ENCODE results near the gene PDPN. TPM values are rescaled to one million over a fixed set of nuclear protein-coding genes. Genes with fewer than 3 reads are reported as not detected.

Gene PDPN
- total and polyA plus RNA-seq, 9 of the 15 experiments (the other 6 are each of a cell fraction or from before 2014, with no cell fraction given) = 0.11 TPM; not detected in 8

- no peak for TF ChIP-seq ZNF134 (CRISPR knock-in tag; conservative IDR thresholded peaks at IDR 0.05)
- TF ChIP-seq ZBTB12 (CRISPR knock-in tag; IDR thresholded peaks at IDR 0.05) = no peak
Measured at GRCh38 chr1:13604721-13605120, 21.1 kb downstream of the PDPN start (continued).

- H3K36me3 ChIP-seq (ENCODE audit: control insufficient read depth, insufficient read depth, low read length) = no peaks in the 10 kb centered on the region
- CTCF ChIA-PET (ENCODE audit: low intra/inter-chr PET ratio) = no interaction called here
- H3K4me2 ChIP-seq (ENCODE audit: insufficient read depth, low read length) = no peak overlapping the region
- H3K9me1 ChIP-seq (ENCODE audit: control insufficient read depth, insufficient read depth, low read length) = no peaks in the 10 kb centered on the region
- BruUV-seq (replicated peaks) = no TSS peak
- H3K79me2 ChIP-seq (ENCODE audit: control insufficient read depth, insufficient read depth, low read length) = no peaks in the 10 kb centered on the region
- H3K4me3 ChIP-seq = no peak overlapping the region
- H3K9ac ChIP-seq (ENCODE audit: insufficient read depth in 1 of 2, low read depth in 2 of 2, low read length in 2 of 2) = no peak overlapping the region
- H3K4me1 ChIP-seq (replicated peaks in 1 of 2; ENCODE audit: control insufficient read depth in 2 of 2, insufficient read depth in 2 of 2, low read length in 2 of 2) = no peaks in the 10 kb centered on the region
- in situ Hi-C loops (cut with MboI) = no loop called here
- H3K27ac ChIP-seq (ENCODE audit: extremely low read depth, low read depth, low read length) = no peak overlapping the region
- H3K27me3 ChIP-seq (ENCODE audit: control insufficient read depth in 2 of 2, insufficient read depth in 2 of 2, low read length in 2 of 2) = peaks cover 0 to 22% of the 10 kb centered on the region in 2 experiments
- H4K20me1 ChIP-seq (replicated peaks; ENCODE audit: control insufficient read depth, insufficient read depth, low read length) = no peaks in the 10 kb centered on the region
- ATAC-seq (no peak), FAIRE-seq (no peak), DNase-seq (ENCODE audit: extremely low read depth in 1 of 4, low spot score in 3 of 4) (no peak)
- intact Hi-C loops (cut with micrococcal nuclease) = no loop called here
- POLR2A ChIA-PET = interaction anchor here (0.7 kb wide), 1 partner anchor 10 kb away, joined by 3 read pairs; no protein-coding TSS in a partner anchor
- no peak overlapping the region for H2AFZ ChIP-seq (ENCODE audit: low read depth, low read length)
- WGBS (ENCODE audit: insufficient coverage, low coverage, missing lambda C conversion rate) = 0% methylated on average over 1 of the region's 1 CpG
- no peaks in the 10 kb centered on the region for H3K9me3 ChIP-seq (replicated peaks; ENCODE audit: control insufficient read depth, insufficient read depth, low read depth, low read length)
- TF ChIP-seq, protein P1, sequence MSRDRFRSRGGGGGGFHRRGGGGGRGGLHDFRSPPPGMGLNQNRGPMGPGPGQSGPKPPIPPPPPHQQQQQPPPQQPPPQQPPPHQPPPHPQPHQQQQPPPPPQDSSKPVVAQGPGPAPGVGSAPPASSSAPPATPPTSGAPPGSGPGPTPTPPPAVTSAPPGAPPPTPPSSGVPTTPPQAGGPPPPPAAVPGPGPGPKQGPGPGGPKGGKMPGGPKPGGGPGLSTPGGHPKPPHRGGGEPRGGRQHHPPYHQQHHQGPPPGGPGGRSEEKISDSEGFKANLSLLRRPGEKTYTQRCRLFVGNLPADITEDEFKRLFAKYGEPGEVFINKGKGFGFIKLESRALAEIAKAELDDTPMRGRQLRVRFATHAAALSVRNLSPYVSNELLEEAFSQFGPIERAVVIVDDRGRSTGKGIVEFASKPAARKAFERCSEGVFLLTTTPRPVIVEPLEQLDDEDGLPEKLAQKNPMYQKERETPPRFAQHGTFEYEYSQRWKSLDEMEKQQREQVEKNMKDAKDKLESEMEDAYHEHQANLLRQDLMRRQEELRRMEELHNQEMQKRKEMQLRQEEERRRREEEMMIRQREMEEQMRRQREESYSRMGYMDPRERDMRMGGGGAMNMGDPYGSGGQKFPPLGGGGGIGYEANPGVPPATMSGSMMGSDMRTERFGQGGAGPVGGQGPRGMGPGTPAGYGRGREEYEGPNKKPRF (IDR thresholded peaks at IDR 0.05; ENCODE audit: low read depth, low read length) = no peak
- TF ChIP-seq FOS (IDR thresholded peaks at IDR 0.05; ENCODE audit: extremely low read depth, insufficient read length) (no peak), ZBTB17 (CRISPR knock-in tag; IDR thresholded peaks at IDR 0.05) (no peak), NCOA1 (IDR thresholded peaks at IDR 0.05; ENCODE audit: low read depth) (no peak), NCOR1 (IDR thresholded peaks at IDR 0.05) (no peak), RCOR1 (IDR thresholded peaks at IDR 0.05; ENCODE audit: borderline replicate concordance in 1 of 2, low read depth in 2 of 2, low read length in 2 of 2) (no peak), HNRNPK (IDR thresholded peaks at IDR 0.05; ENCODE audit: low read depth, low read length, poor library complexity, severe bottlenecking) (no peak), TAF9B (IDR thresholded peaks at IDR 0.05; ENCODE audit: partially characterized antibody) (no peak), ZNF121 (CRISPR knock-in tag; conservative IDR thresholded peaks at IDR 0.05) (no peak), EP400 (IDR thresholded peaks at IDR 0.05) (no peak), ZNF79 (CRISPR knock-in tag; IDR thresholded peaks at IDR 0.05; ENCODE audit: low read depth) (no peak)
- TF ChIP-seq, protein P2, sequence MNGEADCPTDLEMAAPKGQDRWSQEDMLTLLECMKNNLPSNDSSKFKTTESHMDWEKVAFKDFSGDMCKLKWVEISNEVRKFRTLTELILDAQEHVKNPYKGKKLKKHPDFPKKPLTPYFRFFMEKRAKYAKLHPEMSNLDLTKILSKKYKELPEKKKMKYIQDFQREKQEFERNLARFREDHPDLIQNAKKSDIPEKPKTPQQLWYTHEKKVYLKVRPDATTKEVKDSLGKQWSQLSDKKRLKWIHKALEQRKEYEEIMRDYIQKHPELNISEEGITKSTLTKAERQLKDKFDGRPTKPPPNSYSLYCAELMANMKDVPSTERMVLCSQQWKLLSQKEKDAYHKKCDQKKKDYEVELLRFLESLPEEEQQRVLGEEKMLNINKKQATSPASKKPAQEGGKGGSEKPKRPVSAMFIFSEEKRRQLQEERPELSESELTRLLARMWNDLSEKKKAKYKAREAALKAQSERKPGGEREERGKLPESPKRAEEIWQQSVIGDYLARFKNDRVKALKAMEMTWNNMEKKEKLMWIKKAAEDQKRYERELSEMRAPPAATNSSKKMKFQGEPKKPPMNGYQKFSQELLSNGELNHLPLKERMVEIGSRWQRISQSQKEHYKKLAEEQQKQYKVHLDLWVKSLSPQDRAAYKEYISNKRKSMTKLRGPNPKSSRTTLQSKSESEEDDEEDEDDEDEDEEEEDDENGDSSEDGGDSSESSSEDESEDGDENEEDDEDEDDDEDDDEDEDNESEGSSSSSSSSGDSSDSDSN (IDR thresholded peaks at IDR 0.05; ENCODE audit: borderline replicate concordance in 1 of 2, low read depth in 2 of 2, low read length in 2 of 2) = no peak
Measured at GRCh38 chr1:13605159-13605558, 21.5 kb downstream of the PDPN start.

Data from K562 (cell line).